ENCODE measurements around the gene HCFC1.

Gene HCFC1

DNA sequence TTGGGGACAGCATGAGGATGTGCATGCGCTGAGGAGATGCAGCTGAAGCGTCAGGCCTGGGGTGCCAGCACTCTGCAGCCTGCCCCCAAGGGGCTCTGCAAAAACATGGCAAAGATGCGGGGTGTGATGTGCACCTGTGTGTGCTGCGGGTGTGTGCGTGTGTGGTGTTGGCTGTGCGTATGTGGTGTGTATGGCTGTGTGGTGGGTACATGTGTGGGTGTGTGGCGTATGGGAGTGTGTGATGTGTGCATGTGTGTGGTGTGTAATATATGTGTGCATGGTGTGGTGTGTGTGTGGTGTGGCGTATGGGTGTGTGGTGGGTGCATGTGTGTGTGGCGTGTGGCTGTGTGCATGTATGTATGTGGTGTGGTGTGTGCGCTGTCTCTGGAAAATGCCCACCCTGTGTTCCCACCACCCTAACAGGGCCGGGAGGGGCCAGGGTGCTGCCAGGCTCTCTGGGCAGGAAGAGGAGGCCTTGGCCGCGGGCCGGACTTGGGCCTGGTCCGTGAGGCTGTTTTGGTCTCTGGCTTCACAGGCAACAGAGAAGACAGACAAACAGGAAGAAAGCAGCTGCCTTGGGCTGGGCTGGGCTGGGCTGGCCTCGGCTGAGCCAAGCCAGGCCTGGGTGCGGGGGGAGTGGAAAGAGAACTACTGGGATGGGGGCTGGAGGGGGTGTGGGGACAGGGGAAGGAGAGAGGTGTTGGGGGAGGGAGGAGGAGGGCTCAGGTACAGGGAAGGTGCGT, 68.2 kb downstream of the HCFC1 start:
- no peak for DNase-seq (ENCODE audit: low read depth in 2 of 2)

DNA sequence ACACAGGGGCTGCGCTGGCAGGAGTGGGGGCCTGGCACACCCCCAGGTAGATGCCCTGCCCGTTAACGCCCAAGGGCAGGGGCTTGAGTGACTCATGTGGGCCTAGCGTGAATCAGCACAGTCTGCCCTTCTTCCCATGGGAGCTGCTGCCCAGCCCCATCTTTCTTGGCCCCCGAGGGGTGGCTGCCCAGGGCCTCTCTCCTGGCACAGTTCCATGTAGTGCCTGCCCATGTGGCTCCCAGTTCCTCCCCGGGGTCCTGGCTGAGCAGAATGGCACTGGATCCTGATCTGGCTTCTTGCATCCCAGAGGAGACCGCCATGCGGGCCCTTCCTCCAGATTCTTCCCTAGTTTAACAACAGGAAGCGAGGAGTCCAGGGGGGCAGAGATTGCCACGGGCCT, 69.2 kb downstream of the HCFC1 start:
- no peak for DNase-seq (ENCODE audit: low read depth in 2 of 2)

DNA sequence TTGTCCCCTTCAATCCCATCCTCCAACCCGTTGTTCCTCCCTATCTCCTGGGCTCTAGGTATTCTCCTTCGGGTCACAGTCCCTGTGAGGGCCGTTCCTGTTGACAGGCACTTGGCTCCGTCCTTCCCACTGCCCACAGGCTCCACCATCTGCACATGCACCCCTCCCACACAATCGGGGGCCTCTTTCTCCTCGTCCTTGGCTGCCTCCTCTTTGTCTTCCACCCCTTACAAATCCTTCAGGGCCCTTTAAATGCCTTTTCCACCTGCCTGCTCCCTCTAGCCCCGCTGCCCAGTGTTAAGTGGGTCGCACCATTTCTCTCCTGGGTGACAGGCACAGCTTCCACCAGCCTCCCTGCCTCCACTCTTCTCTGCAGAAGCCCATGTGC, 69.9 kb downstream of the HCFC1 start:
- no peak for DNase-seq (ENCODE audit: low read depth in 2 of 2)

DNA sequence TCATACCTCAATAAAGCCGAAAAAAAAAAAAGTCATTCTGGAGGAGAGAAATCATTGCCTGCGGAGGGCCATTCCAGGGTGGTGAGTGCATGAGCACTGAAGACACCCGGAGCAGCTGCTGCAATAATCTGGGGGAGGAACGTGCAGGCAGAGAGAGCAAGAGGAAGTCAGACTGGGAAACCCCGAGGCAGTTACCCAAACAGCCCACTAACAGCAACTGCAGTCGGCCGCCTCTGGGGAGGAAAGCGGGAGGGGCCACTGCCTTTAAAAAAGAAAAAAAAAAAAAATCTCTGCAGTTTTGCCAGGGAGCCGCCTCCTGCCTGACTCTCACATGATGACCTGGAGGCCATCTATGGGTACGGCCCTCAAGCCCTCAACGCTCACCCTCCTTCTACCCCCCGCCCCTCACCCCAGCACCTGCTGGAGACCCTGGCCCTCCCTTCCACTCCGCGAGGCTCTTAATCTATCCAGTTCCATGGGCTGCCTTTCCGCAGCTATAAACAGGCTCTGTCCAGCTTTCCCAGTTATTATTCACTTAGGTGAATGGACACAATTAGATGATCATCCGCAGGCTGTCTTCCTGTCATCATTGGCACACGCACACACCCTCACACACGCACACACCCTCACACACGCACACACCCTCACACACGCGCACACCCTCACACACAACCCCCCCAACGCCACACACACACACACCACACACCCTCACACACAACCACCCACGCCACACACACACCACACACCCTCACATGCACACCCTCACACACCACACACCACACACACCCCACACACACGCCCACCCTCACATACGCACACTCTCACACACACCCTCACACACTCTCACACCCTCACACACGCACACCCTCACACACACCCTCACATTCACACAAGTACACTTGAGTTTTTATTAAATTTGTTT, 70.5 kb downstream of the HCFC1 start:
- DNase-seq (ENCODE audit: low read depth in 2 of 2) = peak in 1 of 2 donors; percentile 29

DNA sequence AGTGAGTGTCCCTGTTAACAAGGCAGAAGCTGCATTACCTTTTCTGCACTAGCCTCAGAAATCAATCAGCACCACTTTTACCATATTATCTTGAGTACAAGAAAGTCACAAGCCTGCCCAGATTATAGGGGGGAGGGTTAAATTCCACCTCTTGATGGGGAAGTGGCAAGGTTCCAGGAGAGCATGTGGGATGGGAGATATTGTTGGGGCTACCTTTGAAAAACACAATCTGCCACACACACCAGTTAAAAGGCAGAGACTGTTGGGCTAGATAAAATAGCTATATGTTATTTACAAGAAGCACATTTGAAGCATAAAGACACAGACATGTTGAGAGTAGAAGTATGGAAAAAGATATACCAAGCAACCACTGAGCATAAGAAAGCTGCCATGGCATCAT, 73.7 kb downstream of the HCFC1 start:
- no peak for DNase-seq (ENCODE audit: low read depth in 2 of 2)

Data from activated CD4-positive, alpha-beta T cell treated with anti-CD3 and anti-CD28 coated beads for 24 hours (primary cell).